Liver (tissue), 9 donors: ENCODE results near the gene GNA14. TPM values are rescaled to one million over a fixed set of nuclear protein-coding genes. Genes with fewer than 3 reads are reported as not detected.

Source experiments
- DNase-seq: peaks from one replicate; pipeline ENCODE4 v3.0.0-alpha.2; 2017; ENCODE audit warnings: low spot score
- H3K27ac ChIP-seq, 2 donors: one replicate each; pipeline ENCODE4 v1.7.0; 2013; ENCODE audit warnings: inconsistent platforms in 2 of 2, low read length in 2 of 2, control low read depth in 1 of 2, low read depth in 1 of 2, mild to moderate bottlenecking in 1 of 2
- H3K27me3 ChIP-seq, 4 donors: one replicate each; pipeline versions ENCODE4 v1.6.1 to v1.7.0; 2013; ENCODE audit warnings: low read length in 3 of 4, inconsistent platforms in 1 of 4, mild to moderate bottlenecking in 1 of 4, moderate library complexity in 1 of 4; ENCODE audit not compliant: control insufficient read depth in 4 of 4, insufficient read depth in 4 of 4
- H3K36me3 ChIP-seq, 4 donors: one replicate each; pipeline versions ENCODE4 v1.6.1 to v1.7.0; 2013; ENCODE audit warnings: low read length in 3 of 4, mild to moderate bottlenecking in 3 of 4, low read depth in 1 of 4, moderate library complexity in 1 of 4; ENCODE audit not compliant: control insufficient read depth in 4 of 4, insufficient read depth in 3 of 4
- H3K4me1 ChIP-seq, 4 donors: one replicate each; pipeline versions ENCODE4 v1.6.1 to v1.7.0; 2013; ENCODE audit warnings: low read length in 3 of 4, mild to moderate bottlenecking in 3 of 4, moderate library complexity in 1 of 4; ENCODE audit not compliant: control insufficient read depth in 4 of 4, insufficient read depth in 4 of 4
- H3K4me3 ChIP-seq, 3 donors: one replicate each; pipeline versions ENCODE4 v1.6.1 to v1.7.0; 2013; ENCODE audit warnings: low read length in 3 of 3, control low read depth in 1 of 3, low read depth in 1 of 3, mild to moderate bottlenecking in 1 of 3
- H3K9ac ChIP-seq, 2 donors: one replicate each; pipeline ENCODE4 v1.7.0; 2013; ENCODE audit warnings: low read length in 2 of 2, mild to moderate bottlenecking in 2 of 2, moderate library complexity in 2 of 2, control low read depth in 1 of 2, low read depth in 1 of 2
- H3K9me3 ChIP-seq, 4 donors: one replicate each; pipeline versions ENCODE4 v1.6.1 to v1.7.0; 2013; ENCODE audit warnings: low read length in 3 of 4; ENCODE audit not compliant: control insufficient read depth in 4 of 4
- ATF3 ChIP-seq: IDR thresholded peaks from 2 replicates; pipeline ENCODE4 v1.6.1; 2016; ENCODE audit warnings: antibody characterized with exemption
- CTCF ChIP-seq: fragments of 150-350 bp; IDR thresholded peaks from 2 replicates; pipeline ENCODE4 v1.5.1; 2017; ENCODE audit warnings: improper control_type of control experiment, low read depth, low read length; ENCODE audit not compliant: missing input control
- EGR1 ChIP-seq, 2 donors: IDR thresholded peaks; 2 replicates each; pipeline ENCODE4 v1.6.1; 2016 to 2018; ENCODE audit warnings: antibody characterized with exemption in 2 of 2, low read depth in 2 of 2
- GABPA ChIP-seq, 2 donors: IDR thresholded peaks in 1 of 2; conservative IDR thresholded peaks in 1 of 2; 2 replicates each; pipeline ENCODE4 v1.6.1; 2016; ENCODE audit warnings: antibody characterized with exemption in 2 of 2, mild to moderate bottlenecking in 1 of 2, moderate library complexity in 1 of 2
- HNF4A ChIP-seq, 2 donors: conservative IDR thresholded peaks; 2 replicates each; pipeline ENCODE4 v1.6.1; 2016; ENCODE audit warnings: antibody characterized with exemption in 2 of 2, mild to moderate bottlenecking in 2 of 2
- HNF4G ChIP-seq: IDR thresholded peaks from 2 replicates; pipeline ENCODE4 v1.6.1; 2016; ENCODE audit warnings: antibody characterized with exemption
- JUND ChIP-seq, 2 donors: IDR thresholded peaks; 2 replicates each; pipeline ENCODE4 v1.6.1; 2016; ENCODE audit warnings: antibody characterized with exemption in 2 of 2
- NR2F2 ChIP-seq: IDR thresholded peaks from 2 replicates; pipeline ENCODE4 v1.6.1; 2016; ENCODE audit warnings: antibody characterized with exemption
- RAD21 ChIP-seq, 2 donors: IDR thresholded peaks; 2 replicates each; pipeline ENCODE4 v1.6.1; 2016; ENCODE audit warnings: antibody characterized with exemption in 2 of 2, mild to moderate bottlenecking in 2 of 2
- REST ChIP-seq: IDR thresholded peaks from 2 replicates; pipeline ENCODE4 v1.6.1; 2016; ENCODE audit warnings: antibody characterized with exemption, mild to moderate bottlenecking
- RXRA ChIP-seq, 2 donors: IDR thresholded peaks; 2 replicates each; pipeline ENCODE4 v1.6.1; 2017 to 2018; ENCODE audit warnings: antibody characterized with exemption in 2 of 2, mild to moderate bottlenecking in 1 of 2
- TAF1 ChIP-seq: conservative IDR thresholded peaks from 2 replicates; pipeline ENCODE4 v1.6.1; 2016; ENCODE audit warnings: antibody characterized with exemption, mild to moderate bottlenecking
- YY1 ChIP-seq: IDR thresholded peaks from 2 replicates; pipeline ENCODE4 v1.6.1; 2016; ENCODE audit warnings: antibody characterized with exemption, mild to moderate bottlenecking
- WGBS: extraction: QIAGEN DNeasy Blood & Tissue Kit; methylation state at CpG from one replicate; pipeline ENCODE4 v1.1.7; 2013; 5-methylcytosine and 5-hydroxymethylcytosine counted together
- polyA plus RNA-seq, 2 donors: library from polyadenylated mRNA; stranded (reverse) in 1 of 2; unstranded in 1 of 2; fragments of 200-250 nt in 1 of 2; fragments of >200 nt in 1 of 2; fragmentation: Nextera tagmentation in 1 of 2; extraction: Ambion mirVana in 1 of 2; gene quantifications; one replicate each; pipeline versions ENCODE4 v1.2.1 to v1.2.3, GENCODE V29; 2013 to 2015
- total RNA-seq, 2 donors: library from RNA; depleted of rRNA; stranded (reverse); fragments of >200 nt; gene quantifications; one replicate each; pipeline ENCODE4 v1.2.3, GENCODE V29; 2014
- donor health status: healthy.
- donor health status: healthy.
- donor health status: healthy.
- donor health status: healthy.
- donor health status: healthy.

The GNA14 gene
- total and polyA plus RNA-seq, 4 donors, result 1.1 to 5.4 (median 2.9) TPM

GRCh38 chr9:77453825-77454647, 194.1 kb downstream of the GNA14 start:
- WGBS, result 80% methylated on average over 14 of the region's 14 CpGs
- DNase-seq, result no peak
- H3K27me3 ChIP-seq, result no peaks in the 10 kb centered on the region
- H3K4me3 ChIP-seq, result no peak overlapping the region
- H3K9me3 ChIP-seq, result no peaks in the 10 kb centered on the region
- no peak overlapping the region for H3K9ac ChIP-seq
- H3K36me3 ChIP-seq, result no peaks in the 10 kb centered on the region
- no peak for TF ChIP-seq YY1
- TF ChIP-seq EGR1 (IDR thresholded peaks at IDR 0.05; ENCODE audit: low read depth in 2 of 2), result no peak
- TF ChIP-seq JUND (IDR thresholded peaks at IDR 0.05), result no peak
- TF ChIP-seq NR2F2, result no peak
- TF ChIP-seq HNF4A (conservative IDR thresholded peaks at IDR 0.05), result no peak
- no peak for TF ChIP-seq RAD21 (IDR thresholded peaks at IDR 0.05)
- no peak for TF ChIP-seq RXRA (IDR thresholded peaks at IDR 0.05)
- TF ChIP-seq CTCF, result no peak
- no peak for TF ChIP-seq REST
- TF ChIP-seq HNF4G, result no peak
- TF ChIP-seq ATF3, result no peak
- no peak for TF ChIP-seq TAF1
- no peak for TF ChIP-seq GABPA (IDR thresholded peaks at IDR 0.05 in 1 of 2, conservative IDR thresholded peaks at IDR 0.05 in 1 of 2)
- no peak overlapping the region for H3K27ac ChIP-seq
- peaks cover 0 to 2% (median 2%) of the 10 kb centered on the region in 4 donors for H3K4me1 ChIP-seq

GRCh38 chr9:77451507-77451906, 196.6 kb downstream of the GNA14 start:
- Histone ChIP-seq H3K4me1 (peaks cover 0 to 2% (median 0%) of the 10 kb centered on the region in 4 donors), H3K36me3 (no peaks in the 10 kb centered on the region), H3K27me3 (no peaks in the 10 kb centered on the region), H3K9me3 (peaks cover 0 to 3% (median 1%) of the 10 kb centered on the region in 4 donors), H3K9ac (no peak overlapping the region), H3K4me3 (no peak overlapping the region), H3K27ac (no peak overlapping the region)
- 79% methylated on average over 4 of the region's 4 CpGs for whole genome bisulfite sequencing
- DNase-seq, result no peak
- no peak for TF ChIP-seq NR2F2
- no peak for TF ChIP-seq REST
